GM18498 (cell line): Measurements from ENCODE around the gene EPHB1.

Experiments used
- ATAC-seq: cut with Tn5 transposase; IDR thresholded peaks from one replicate; pipeline ENCODE4 v1.9.1; 2021; ENCODE audit warnings: mild to moderate bottlenecking, moderate library complexity; ENCODE audit not compliant: unreplicated experiment

EPHB1 gene

DNA sequence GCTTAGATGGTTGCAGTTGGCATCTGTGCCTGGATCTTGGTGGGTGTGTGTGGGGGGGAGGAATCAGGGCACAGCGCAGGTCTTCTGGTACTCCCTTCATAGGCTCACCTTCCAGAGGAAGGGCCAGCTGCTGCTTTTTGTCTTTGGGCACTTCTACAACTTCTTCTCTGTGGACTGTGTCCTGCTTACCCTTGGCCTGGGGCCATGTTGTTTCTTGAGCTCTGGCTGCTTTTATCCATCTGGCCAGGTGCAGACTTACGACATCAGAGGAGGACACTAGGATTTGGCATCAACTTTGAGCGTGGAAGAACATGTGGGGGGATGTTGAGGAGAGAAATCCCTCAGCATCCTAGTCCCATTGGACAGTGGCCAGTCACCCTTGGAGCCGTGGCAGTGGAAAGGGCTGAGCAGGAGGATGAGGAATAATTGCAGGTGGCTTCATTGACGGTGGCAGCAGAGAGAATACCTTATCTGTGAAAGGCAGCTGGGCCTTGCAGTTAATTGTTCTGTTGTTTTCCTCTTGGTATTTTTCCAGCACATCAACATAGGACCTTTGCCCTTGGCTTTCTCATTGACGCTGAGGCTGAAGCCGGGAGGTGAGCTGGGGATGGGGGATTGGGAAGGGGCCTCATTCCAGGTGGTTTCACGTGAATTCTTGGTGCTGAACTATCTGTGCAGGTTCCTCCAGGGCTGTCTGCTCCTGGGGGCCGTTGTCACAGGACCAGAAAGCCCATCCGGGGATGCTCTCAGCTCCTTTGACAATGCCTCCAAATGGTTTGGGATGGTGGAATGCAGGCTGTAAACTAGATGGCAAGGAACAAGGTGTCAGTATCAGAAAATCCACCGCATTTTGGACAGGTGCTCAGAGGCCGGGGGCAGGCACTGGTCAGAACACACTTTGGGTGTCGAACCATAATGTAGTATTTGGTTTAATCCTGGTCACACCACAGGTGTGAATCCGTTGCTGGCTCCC lies 9.7 kb downstream of the EPHB1 start:
- no peak for ATAC-seq

- no peak for ATAC-seq
Measured at GRCh38 chr3:134807189-134807588, 12.1 kb downstream of the EPHB1 start.

DNA sequence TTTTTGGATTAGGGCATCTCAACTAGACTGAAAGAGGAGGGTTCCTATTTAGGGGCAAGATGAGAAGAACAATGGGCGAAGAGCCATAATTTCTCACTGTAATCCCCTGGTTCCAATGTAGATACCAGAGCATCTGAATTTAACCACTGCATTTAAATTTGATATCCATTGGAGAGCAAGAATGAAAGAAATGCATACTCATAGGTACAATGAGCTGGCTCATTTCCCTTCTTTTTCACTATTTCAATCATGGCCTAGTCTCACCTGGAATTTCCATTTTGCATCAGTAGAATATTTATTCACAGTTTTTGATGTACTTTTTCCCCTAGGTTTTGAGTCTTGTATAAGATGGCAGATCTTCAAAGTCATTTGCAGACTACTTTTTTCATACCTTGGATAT lies 13.8 kb downstream of the EPHB1 start:
- no peak for ATAC-seq

DNA sequence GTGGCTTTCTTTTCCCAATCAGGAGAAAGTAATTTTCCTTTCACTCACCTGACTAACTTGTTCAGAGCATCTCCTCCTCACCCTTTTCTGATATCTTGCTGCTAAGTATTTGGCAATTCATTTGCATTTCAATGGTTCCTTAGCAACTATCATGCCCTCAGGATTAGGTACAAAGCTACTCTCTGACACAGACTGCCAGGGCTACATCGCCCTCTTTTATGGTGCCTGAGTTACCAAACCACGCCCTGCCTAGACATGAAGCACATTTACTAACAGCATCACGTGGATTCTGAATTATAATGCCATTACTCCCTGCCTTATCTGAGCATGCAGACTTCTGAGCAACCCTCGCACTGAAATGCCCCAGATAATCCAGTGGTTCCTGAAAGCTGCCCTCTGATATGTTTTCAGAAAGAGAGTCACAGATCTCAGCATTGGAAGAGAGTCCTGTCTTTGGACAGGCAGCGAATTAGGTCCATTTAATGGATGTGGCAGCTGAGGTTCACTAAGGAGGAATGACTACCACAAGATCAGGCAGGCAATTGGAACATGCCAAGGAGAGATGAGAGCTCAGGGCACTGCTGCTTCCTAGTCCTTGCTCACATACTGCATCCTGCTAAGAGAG lies 14.5 kb downstream of the EPHB1 start:
- no peak for ATAC-seq

DNA sequence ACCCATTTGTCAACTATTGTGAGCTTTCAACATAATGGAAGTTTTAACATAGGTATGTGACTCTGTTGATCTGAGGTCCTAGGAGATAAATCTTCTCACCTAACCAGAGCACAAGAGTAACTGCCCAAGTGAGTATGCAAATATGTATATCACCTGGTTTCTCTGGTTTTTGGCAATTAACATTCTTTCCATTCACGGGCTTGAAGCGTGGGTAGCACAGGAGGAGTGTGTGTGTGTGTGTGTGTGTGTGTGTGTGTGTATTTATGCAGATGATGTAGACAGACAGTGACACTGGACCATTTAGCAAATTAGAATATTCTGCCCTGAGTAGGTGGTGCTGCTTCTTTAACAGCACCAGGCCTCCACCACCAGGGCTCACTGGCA lies 15.0 kb downstream of the EPHB1 start:
- ATAC-seq: peak; percentile 72

- ATAC-seq: no peak
Measured at GRCh38 chr3:134810850-134811249, 15.8 kb downstream of the EPHB1 start.

GRCh38 chr3:134813618-134814017 lies 18.6 kb downstream of the EPHB1 start:
- no peak for ATAC-seq

DNA sequence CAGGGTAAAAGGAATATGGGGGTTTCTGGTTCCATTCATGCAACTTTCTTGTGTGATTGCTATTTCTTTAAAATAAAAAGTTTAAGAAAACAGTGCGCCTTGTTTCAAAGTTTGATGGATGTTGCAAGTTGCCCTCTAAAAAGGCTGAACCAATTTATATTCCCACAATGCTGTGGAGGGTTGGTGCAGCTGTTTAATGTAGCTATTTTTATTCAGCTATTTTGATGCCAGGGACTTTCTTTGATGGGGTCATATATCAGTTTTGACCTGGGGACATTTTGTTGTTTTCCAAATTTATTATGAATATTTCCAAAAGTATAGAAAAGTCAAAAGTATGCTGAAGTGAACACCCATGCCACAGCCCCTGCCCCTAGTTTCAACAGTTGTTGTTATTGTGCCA lies 20.5 kb downstream of the EPHB1 start:
- no peak for ATAC-seq

DNA sequence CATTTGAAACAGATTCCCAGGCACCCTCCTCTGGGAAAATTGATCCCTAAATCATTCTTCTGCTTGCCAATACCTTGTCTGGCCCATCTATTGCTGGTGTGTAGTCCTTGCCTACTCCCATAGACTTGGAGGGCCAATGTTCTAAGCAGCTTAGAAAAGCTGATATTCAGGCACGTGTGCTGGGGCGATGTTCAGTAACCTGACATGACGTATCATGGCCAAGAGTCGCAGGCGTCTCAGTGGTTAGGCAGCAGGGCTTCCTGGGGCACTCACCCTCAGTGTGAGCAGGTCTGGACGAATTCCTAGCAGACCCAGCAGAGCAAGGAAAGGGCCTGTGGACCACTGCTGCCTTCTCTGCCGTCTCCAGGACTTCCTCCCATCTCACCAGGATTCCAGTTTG lies 21.6 kb downstream of the EPHB1 start:
- ATAC-seq: no peak

DNA sequence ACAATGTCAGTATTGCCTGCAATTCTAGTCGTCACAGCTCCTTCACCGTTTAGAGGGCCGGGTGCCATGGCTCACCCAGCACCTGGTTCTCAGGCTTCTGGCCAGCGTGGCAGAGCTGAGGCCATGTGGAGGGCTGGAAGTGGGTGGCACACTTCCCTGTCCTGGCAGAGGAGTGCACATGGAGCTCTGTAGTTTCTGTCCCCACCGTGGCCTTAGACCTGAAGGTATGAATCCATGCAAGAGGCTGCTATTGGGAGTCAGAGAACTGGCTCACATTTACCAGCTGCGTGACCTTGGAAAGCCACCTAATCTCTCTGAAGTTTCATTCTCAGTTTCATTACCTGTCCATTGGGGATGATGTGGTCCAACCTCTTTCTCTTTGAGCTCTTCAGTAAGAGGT lies 22.2 kb downstream of the EPHB1 start:
- peak; percentile 81 for ATAC-seq

DNA sequence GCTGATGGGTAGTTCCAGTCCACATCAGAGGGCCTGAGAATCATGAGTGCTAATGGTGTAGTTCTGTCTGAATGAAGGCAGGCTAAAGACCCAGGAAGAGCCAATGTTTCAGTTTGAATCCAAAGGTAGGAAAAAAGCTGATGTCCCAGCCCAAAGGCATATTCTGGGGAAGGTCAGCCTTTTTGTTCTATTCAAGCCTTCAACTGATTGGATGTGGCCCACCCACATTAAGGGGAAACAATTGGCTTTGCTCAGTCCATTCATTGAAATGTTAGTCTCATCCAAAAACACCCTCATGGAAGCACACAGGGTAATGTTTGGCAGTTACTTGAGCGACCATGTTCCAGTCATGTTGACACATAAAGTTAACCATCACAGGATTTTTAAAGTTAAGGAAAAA lies 25.9 kb downstream of the EPHB1 start:
- ATAC-seq: no peak

DNA sequence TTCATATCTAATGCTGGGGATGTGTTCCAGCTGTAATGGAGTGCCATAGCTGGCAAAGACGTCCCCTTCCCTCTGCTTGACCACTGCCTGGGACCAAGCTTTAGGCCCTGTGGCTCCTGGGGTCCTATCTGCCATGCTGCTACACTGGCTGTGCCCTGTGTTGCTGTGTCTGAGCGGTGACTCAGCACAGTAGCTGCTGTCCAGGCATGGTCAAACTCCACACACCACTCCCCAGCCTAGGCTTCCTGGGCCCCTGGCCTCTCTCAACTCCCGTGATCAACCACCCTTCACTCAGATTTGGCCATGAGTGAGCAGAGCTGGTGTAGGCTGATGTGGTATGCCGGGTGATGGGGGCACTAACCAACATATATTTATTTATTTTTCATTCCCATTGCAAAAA lies 27.0 kb downstream of the EPHB1 start:
- no peak for ATAC-seq

GRCh38 chr3:134823679-134824078 lies 28.6 kb downstream of the EPHB1 start:
- ATAC-seq: no peak

GRCh38 chr3:134824791-134825190 lies 29.7 kb downstream of the EPHB1 start:
- ATAC-seq: no peak

DNA sequence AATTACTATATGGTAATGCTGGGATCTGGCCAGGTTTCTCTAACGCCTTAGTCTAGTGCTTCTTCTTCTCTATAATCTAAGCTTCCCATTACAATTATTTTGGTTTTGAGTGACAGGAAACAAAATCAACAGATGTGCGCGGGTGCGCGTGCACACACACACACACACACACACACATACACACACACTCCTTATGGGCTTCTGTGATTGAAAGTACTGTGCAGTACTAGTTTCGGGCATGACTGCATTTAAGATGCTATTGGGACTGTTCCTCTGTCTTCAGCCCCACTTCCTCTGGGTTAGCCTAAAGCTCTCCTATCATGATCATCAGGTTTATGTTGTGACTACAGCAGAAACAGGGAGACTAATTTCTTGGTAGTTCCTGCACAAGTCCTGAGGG lies 32.2 kb downstream of the EPHB1 start:
- peak; percentile 73 for ATAC-seq

GRCh38 chr3:134829721-134830120 lies 34.7 kb downstream of the EPHB1 start:
- ATAC-seq: no peak

GRCh38 chr3:134832585-134832984 lies 37.5 kb downstream of the EPHB1 start:
- no peak for ATAC-seq

DNA sequence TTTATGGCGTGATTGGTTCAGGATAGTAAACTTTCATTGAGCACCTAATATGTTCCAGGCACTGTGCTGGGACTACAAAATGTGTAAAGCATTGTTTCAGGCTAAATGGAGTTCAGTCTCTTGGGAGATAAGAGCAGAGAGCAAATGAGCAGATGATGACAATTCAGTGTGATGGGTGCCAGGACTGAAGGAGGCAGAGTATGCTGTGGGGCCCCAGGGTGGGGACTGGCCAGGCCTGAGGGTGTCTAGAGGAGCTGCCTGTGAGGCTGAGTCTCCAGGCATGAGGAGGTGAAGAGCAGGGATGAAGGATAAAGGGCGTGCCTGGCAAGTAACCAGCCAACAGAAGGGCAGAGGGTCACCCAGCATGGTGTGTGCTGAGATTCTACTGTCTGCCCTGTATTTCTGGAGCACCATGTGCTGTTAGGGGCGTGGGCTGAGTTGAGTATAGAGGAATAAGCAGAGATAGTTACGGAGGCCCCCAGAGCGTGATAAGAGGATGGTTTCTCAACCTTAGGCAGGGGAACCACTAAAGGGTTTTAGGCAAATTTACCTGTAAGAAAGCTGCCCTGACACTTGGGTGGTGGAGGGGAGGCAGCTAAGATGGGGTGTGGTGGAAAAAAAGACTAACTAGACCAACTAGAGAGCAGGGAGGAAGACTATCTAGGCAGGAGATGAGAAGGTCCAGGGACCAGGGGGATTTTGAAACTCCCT lies 38.5 kb downstream of the EPHB1 start:
- peak; percentile 68 for ATAC-seq

DNA sequence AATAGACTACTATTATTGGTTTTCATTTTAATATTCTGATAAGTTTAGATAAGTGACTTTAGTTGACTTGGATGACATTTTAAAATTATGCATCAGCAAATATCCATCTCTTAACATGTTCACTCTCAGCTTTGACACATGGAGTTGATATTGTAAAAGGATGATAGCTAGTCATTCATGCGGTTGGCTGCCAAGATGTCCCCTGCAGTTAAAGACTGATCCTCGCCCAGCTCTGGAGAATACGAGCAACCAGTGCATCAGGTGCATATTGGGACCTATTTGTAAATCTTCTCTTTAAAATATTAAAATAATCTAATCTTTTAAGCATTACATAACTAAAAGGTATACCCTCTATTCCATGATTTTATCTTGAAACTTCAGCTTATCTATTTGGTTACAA lies 41.9 kb downstream of the EPHB1 start:
- no peak for ATAC-seq

GRCh38 chr3:134838599-134838998 lies 43.5 kb downstream of the EPHB1 start:
- no peak for ATAC-seq

- no peak for ATAC-seq
Measured at GRCh38 chr3:134839422-134839821, 44.4 kb downstream of the EPHB1 start.

GRCh38 chr3:134839990-134840389 lies 44.9 kb downstream of the EPHB1 start:
- ATAC-seq: peak; percentile 87
